GM12864 (cell line): Measurements from ENCODE around the gene C12orf43.

Experiments used
- DNase-seq: peaks from one replicate; pipeline ENCODE4 v3.0.0-alpha.2; 2011; ENCODE audit warnings: low read depth
- H3K4me3 ChIP-seq: 2 replicates; pipeline ENCODE4 v1.5.1; 2011; ENCODE audit warnings: mild to moderate bottlenecking, low read depth, low read length, control low read depth
- TF ChIP-seq, protein P1 (sequence below): IDR thresholded peaks from 2 replicates; pipeline ENCODE4 v1.5.1; 2011; ENCODE audit warnings: low read depth, mild to moderate bottlenecking, moderate library complexity, low read length, control low read depth, inconsistent platforms; ENCODE audit errors: missing control alignments

The C12orf43 gene

DNA sequence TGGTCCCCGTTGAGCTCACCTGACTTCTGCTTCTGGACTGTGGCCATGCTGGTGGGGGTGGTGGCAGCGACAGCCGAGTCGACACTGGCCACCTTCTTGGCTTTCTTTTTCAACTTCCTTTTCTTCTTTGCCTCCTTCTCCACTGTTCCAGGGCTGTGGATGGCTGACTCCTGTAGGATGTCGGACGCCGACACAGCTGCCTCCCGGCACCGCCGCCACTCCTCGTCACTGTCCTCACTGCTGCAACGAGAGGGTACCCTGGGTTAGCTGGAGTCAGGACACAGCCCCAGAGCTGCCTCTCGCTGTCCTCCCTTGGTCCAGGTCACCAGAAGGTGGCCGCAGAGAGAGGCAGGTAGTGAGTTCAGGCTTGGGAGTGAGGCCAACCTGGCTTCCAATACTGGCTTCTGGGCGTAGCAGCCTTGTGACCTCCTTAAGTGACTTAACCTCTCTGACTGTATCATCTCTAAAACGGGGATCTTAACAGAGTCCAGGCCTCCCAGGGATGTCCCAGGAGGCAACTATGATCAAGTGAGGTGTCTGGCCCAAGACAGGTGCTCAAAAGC lies 12.0 kb downstream of the C12orf43 start:
- TF ChIP-seq, protein P1, sequence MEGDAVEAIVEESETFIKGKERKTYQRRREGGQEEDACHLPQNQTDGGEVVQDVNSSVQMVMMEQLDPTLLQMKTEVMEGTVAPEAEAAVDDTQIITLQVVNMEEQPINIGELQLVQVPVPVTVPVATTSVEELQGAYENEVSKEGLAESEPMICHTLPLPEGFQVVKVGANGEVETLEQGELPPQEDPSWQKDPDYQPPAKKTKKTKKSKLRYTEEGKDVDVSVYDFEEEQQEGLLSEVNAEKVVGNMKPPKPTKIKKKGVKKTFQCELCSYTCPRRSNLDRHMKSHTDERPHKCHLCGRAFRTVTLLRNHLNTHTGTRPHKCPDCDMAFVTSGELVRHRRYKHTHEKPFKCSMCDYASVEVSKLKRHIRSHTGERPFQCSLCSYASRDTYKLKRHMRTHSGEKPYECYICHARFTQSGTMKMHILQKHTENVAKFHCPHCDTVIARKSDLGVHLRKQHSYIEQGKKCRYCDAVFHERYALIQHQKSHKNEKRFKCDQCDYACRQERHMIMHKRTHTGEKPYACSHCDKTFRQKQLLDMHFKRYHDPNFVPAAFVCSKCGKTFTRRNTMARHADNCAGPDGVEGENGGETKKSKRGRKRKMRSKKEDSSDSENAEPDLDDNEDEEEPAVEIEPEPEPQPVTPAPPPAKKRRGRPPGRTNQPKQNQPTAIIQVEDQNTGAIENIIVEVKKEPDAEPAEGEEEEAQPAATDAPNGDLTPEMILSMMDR = no peak
- no peak overlapping the region for H3K4me3 ChIP-seq
- no peak for DNase-seq

DNA sequence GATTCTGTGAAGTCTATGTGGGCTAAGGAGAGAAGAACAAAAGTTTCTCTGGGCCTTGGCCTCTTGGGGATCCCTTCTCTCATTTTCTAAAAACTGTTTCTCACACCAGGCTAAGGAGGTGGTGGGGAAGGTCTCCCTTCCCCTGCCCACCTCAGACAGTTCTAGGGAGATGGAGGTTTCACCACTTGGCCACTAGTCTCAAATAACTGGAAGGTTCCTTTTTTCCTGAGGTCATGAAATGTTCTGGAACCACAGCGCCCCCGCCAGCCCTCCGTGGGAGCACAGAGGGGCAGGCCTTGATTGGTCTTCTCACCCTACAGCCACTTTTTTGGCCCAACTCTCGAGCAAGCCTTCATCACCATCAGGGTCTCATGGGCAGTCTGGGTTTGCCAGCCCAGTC lies 12.6 kb downstream of the C12orf43 start:
- TF ChIP-seq, protein P1 = no peak
- no peak for DNase-seq
- H3K4me3 ChIP-seq = no peak overlapping the region

DNA sequence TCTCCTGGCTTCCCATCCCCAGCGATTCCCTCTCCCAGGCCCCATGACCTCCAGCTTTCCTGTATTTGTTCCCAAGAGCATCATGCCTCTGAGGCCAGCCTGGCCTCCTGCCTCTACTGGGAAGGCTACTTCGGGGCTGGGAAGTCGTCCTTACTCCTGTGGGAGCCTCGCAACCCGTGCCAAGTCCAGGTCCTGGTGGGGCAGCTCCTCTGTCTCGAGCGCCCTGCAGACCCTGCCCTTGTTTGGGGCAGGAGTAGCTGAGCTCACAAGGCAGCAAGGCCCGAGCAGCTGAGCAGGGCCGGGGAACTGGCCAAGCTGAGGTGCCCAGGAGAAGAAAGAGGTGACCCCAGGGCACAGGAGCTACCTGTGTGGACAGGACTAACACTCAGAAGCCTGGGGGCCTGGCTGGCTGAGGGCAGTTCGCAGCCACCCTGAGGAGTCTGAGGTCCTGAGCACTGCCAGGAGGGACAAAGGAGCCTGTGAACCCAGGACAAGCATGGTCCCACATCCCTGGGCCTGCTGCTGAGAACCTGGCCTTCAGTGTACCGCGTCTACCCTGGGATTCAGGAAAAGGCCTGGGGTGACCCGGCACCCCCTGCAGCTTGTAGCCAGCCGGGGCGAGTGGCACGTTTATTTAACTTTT lies 14.3 kb downstream of the C12orf43 start:
- TF ChIP-seq, protein P1 = no peak
- DNase-seq = no peak

DNA sequence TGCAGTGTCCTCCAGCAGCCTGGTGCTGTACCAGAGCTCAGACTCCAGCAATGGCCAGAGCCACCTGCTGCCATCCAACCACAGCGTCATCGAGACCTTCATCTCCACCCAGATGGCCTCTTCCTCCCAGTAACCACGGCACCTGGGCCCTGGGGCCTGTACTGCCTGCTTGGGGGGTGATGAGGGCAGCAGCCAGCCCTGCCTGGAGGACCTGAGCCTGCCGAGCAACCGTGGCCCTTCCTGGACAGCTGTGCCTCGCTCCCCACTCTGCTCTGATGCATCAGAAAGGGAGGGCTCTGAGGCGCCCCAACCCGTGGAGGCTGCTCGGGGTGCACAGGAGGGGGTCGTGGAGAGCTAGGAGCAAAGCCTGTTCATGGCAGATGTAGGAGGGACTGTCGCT lies 15.2 kb downstream of the C12orf43 start:
- no peak overlapping the region for H3K4me3 ChIP-seq
- TF ChIP-seq, protein P1 = no peak
- DNase-seq = no peak

More for the DNA sequence above, 14.3 kb downstream of the C12orf43 start:
- H3K4me3 ChIP-seq = no peak overlapping the region

DNA sequence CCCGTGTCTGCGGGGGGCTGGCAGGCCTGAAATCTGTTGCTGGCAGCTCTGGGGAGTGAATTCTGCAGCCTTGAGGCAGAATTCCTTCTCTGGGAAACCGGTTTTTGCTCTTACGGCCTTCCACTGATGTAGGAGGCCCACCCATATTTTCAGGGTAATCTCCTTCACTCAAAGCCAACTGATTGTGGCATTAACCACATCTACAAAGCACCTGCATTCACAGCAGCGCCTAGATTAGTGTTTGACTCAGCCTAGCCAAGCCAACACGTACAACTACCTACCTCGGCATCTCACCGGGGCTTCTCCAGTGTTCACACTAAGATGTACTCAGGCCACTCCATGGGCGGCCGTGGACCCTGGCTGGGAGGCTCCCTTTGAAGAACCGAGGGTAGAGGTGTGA lies 15.8 kb downstream of the C12orf43 start:
- TF ChIP-seq, protein P1 = no peak
- H3K4me3 ChIP-seq = no peak overlapping the region
- no peak for DNase-seq

DNA sequence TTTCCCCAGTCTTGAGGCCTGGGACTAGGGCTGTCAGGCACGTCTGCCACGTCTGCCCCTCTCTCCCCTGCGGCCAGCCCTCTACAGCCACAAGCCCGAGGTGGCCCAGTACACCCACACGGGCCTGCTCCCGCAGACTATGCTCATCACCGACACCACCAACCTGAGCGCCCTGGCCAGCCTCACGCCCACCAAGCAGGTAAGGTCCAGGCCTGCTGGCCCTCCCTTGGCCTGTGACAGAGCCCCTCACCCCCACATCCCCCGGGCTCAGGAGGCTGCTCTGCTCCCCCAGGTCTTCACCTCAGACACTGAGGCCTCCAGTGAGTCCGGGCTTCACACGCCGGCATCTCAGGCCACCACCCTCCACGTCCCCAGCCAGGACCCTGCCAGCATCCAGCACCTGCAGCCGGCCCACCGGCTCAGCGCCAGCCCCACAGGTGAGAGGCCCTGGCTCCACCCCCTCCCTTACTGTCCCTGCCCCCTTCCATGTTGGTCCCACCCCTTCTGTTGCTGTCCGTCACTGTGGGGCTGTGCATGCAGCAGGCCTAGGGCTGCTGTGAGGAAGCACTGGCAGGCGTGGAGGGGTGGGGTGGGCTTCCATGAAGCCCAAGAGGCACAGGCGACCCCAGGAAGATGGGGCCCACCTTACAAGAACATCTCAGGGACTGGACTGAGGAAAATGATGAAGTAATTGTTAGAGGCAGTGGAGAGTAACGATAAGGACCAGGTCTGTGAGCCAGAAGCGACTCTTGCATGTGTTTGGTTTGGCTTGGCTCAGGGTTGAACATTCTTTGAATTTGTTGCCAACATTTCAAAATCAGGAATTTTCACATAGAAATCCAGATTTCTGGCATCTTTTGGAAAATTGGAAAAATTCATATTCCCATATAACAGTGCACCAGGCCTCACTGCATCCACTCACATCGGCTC lies 16.8 kb downstream of the C12orf43 start:
- no peak for DNase-seq
- TF ChIP-seq, protein P1 = no peak
- no peak overlapping the region for H3K4me3 ChIP-seq
